Measurements from ENCODE around the gene PTPRD.

DNA sequence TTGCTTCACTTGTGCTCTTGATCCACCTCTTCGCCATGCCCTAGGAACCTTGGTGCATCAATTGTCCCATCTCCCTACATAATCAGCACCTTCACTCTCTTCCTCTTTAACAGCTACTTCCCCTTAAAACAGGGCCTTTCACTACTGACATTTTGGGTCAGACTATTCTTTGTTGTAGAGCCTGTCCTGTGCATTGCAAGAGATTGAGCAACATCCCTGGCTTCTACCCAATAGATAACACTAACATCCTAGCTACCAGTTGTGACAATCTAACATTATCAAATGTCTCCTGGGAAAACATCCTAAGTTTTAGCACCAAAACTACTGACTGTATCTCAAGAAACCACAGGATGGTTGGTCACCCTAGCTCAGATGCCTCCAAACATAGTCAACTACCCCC is 1958.9 kb downstream of the PTPRD start:
- no peak for TF ChIP-seq POLR2A (IDR thresholded peaks at IDR 0.05)
- TF ChIP-seq, protein P1, sequence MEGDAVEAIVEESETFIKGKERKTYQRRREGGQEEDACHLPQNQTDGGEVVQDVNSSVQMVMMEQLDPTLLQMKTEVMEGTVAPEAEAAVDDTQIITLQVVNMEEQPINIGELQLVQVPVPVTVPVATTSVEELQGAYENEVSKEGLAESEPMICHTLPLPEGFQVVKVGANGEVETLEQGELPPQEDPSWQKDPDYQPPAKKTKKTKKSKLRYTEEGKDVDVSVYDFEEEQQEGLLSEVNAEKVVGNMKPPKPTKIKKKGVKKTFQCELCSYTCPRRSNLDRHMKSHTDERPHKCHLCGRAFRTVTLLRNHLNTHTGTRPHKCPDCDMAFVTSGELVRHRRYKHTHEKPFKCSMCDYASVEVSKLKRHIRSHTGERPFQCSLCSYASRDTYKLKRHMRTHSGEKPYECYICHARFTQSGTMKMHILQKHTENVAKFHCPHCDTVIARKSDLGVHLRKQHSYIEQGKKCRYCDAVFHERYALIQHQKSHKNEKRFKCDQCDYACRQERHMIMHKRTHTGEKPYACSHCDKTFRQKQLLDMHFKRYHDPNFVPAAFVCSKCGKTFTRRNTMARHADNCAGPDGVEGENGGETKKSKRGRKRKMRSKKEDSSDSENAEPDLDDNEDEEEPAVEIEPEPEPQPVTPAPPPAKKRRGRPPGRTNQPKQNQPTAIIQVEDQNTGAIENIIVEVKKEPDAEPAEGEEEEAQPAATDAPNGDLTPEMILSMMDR (IDR thresholded peaks at IDR 0.05) = no peak
- TF ChIP-seq EP300 (IDR thresholded peaks at IDR 0.05) = no peak

Data from ovary (tissue), 3 donors.